ENCODE data around the gene CPLX4.

Gene CPLX4

GRCh38 chr18:59303656-59304195 lies 14.7 kb downstream of the CPLX4 start:
- H3K4me3 ChIP-seq (ENCODE audit: control insufficient read depth, low read depth, low read length), result no peak overlapping the region
- DNase-seq (ENCODE audit: low read depth), result no peak
- no peak for TF ChIP-seq CTCF (IDR thresholded peaks at IDR 0.05; ENCODE audit: control insufficient read depth, insufficient read depth, low read depth, low read length, missing control alignments)

- no peak for DNase-seq (ENCODE audit: low read depth)
- no peak overlapping the region for H3K4me3 ChIP-seq (ENCODE audit: control insufficient read depth, low read depth, low read length)
- no peak for TF ChIP-seq CTCF (IDR thresholded peaks at IDR 0.05; ENCODE audit: control insufficient read depth, insufficient read depth, low read depth, low read length, missing control alignments)
Observed at GRCh38 chr18:59303006-59303405, 15.4 kb downstream of the CPLX4 start.

GRCh38 chr18:59301929-59302328 lies 16.5 kb downstream of the CPLX4 start:
- no peak for DNase-seq (ENCODE audit: low read depth)
- no peak overlapping the region for H3K4me3 ChIP-seq (ENCODE audit: control insufficient read depth, low read depth, low read length)
- TF ChIP-seq CTCF (IDR thresholded peaks at IDR 0.05; ENCODE audit: control insufficient read depth, insufficient read depth, low read depth, low read length, missing control alignments), result no peak

- TF ChIP-seq CTCF (IDR thresholded peaks at IDR 0.05; ENCODE audit: control insufficient read depth, insufficient read depth, low read depth, low read length, missing control alignments), result no peak
- no peak for DNase-seq (ENCODE audit: low read depth)
- no peak overlapping the region for H3K4me3 ChIP-seq (ENCODE audit: control insufficient read depth, low read depth, low read length)
Observed at GRCh38 chr18:59300676-59301285, 17.7 kb downstream of the CPLX4 start.

- TF ChIP-seq CTCF (IDR thresholded peaks at IDR 0.05; ENCODE audit: control insufficient read depth, insufficient read depth, low read depth, low read length, missing control alignments), result no peak
- no peak for DNase-seq (ENCODE audit: low read depth)
- no peak overlapping the region for H3K4me3 ChIP-seq (ENCODE audit: control insufficient read depth, low read depth, low read length)
Observed at GRCh38 chr18:59298871-59299270, 19.6 kb downstream of the CPLX4 start.

- TF ChIP-seq CTCF (IDR thresholded peaks at IDR 0.05; ENCODE audit: control insufficient read depth, insufficient read depth, low read depth, low read length, missing control alignments), result no peak
- no peak overlapping the region for H3K4me3 ChIP-seq (ENCODE audit: control insufficient read depth, low read depth, low read length)
- no peak for DNase-seq (ENCODE audit: low read depth)
Observed at GRCh38 chr18:59293317-59293716, 25.1 kb downstream of the CPLX4 start.
